Cardiac fibroblast (primary cell): ENCODE data around the gene VAV2.
A peak's percentile ranks its signal among the peaks of the same experiment; 100 is the strongest.

Experiments used
- DNase-seq, 2 donors: peaks; one replicate each; pipeline versions ENCODE4 v3.0.0 to v3.0.0-alpha.2; 2010; ENCODE audit warnings: low read depth in 2 of 2
- H3K4me3 ChIP-seq, 2 donors: replicated peaks in 1 of 2; 1 replicate in 1 of 2; 2 replicates in 1 of 2; pipeline ENCODE4 v1.5.1; 2011; ENCODE audit warnings: low read depth in 2 of 2, low read length in 2 of 2, mild to moderate bottlenecking in 2 of 2, moderate library complexity in 1 of 2
- TF ChIP-seq, protein P1 (sequence below): IDR thresholded peaks from one replicate; pipeline ENCODE4 v1.5.1; 2011; ENCODE audit warnings: low read depth, mild to moderate bottlenecking, low read length, inconsistent platforms

VAV2 gene

DNA sequence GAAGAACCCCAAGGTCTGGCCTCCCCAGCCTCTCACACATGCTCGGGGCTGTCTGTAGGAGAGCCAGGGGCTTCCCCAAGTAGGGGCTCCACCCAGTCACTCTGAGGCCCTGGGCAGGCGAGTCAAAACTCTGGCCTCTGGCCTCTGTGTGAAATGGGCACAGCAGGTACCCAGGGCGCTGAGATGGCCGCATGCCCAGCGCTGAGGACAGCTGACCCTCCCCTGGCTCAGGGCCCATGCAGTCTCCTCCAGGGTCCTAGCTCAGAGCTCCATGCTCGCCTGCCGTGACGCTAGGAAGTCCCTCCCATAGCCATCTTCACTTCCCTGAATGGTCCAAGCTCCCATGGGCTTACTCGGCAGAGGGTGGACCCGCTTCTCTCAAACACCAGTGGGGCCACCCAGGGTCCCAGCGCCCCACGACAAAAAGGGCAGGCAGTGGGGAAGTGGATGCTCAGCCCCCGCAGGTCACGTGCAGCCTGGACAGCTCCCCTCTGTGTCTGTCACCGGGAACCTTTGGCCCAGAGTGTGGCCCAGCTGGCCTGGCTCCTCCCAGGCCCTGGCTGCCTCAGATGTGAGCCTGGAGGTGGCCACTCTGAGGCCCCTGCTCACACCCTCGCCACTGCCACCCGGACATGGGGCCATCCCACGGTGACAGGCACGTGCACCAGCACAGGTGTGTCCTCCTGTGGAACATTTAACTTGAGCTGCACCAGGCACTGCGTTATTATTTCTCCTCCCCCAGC lies 12.2 kb upstream of the VAV2 start:
- TF ChIP-seq, protein P1, sequence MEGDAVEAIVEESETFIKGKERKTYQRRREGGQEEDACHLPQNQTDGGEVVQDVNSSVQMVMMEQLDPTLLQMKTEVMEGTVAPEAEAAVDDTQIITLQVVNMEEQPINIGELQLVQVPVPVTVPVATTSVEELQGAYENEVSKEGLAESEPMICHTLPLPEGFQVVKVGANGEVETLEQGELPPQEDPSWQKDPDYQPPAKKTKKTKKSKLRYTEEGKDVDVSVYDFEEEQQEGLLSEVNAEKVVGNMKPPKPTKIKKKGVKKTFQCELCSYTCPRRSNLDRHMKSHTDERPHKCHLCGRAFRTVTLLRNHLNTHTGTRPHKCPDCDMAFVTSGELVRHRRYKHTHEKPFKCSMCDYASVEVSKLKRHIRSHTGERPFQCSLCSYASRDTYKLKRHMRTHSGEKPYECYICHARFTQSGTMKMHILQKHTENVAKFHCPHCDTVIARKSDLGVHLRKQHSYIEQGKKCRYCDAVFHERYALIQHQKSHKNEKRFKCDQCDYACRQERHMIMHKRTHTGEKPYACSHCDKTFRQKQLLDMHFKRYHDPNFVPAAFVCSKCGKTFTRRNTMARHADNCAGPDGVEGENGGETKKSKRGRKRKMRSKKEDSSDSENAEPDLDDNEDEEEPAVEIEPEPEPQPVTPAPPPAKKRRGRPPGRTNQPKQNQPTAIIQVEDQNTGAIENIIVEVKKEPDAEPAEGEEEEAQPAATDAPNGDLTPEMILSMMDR = no peak
- no peak overlapping the region for H3K4me3 ChIP-seq
- DNase-seq = no peak

DNA sequence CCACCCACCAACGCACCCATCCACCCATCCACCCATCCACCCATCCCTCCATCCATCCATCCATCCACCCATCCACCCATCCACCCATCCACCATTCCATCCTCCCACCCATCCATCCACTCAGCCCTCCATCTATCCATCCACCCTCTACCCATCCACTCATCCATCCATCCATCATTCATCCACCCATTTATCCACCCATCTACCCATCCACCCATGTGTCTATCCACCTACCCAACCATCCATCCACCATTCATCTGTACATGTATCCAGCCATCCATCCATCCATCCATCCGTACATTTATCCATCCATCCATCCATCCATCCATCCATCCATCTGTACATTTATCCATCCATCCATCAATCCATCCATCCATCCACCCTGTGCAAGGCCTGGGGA lies 11.1 kb upstream of the VAV2 start:
- no peak for DNase-seq
- TF ChIP-seq, protein P1 = no peak

DNA sequence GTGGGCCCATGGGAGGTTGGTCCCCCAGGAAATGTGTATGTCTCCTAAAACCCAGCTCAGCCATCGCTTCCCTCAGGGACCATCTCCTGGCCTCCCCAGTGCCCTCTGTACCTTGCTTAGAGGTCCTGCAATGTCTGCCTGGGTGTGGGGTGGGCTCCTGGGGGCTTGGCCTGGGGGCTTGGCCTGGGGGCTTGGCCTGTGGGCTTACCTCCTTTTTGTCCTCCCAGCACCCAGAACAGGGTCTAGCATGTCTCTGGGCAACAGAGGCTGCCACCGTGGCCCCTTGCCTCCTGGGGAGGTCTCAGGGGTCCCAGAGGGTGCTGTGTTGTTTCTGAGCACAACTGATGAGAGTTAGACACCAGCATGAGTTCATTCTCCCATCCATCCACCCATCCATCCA lies 10.7 kb upstream of the VAV2 start:
- TF ChIP-seq, protein P1 = no peak
- DNase-seq = no peak
- H3K4me3 ChIP-seq = no peak overlapping the region

More for the DNA sequence above, 11.1 kb upstream of the VAV2 start:
- no peak overlapping the region for H3K4me3 ChIP-seq

DNA sequence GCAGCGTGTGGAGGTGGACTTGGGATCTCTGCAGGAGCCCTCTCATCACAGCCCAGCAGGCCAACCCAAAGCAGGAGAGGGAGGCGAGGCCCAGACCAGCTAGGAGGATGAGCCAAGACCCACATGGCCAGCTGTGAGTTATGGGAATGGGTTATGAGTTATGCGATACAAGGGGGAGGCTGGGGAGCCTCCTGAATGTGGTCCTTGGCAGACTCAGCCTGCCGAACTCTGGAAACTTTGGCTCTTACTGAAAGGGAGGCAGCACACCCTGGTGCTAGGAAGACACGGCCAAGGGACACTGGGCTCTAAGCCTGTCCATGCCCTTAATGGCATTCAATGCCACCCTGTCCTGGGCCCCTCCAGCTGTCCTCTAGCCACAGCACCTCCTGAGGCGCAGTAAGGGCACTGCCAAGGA lies 7.7 kb upstream of the VAV2 start:
- TF ChIP-seq, protein P1 = no peak
- H3K4me3 ChIP-seq = no peak overlapping the region
- peak in 1 of 2 donors; percentile 22 for DNase-seq

DNA sequence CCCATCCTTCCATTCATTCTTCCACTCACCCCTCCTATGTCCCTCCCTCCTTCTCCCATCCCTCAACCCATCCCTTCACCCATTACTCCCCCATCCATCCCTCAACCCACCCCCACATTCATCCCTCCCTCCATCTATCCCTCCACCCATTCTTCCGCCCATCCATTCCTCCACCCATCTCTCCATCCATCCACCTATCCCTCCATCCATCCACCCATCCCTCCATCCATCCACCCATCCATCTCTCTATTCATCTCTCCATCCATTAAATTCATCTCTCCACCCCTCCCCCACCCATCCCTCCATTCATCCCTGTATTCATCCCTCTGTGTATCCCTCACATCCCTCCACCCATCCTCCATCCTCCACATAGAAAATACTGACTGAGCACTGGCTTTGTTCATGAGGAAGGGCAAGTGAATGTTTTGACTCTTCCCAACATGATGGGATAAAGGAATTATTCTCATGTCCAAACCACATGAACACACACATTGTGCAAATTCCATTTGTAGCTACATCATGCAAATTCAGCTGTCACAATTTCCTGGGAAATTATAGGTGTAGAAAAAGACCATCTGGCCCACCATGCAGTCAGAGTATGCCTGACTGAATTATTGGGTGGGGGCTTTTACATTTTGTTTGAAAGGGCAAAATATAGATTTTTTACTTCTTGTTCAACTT lies 6.9 kb upstream of the VAV2 start:
- peak; percentile 22 to 36 for DNase-seq
- H3K4me3 ChIP-seq = no peak overlapping the region
- TF ChIP-seq, protein P1 = no peak

DNA sequence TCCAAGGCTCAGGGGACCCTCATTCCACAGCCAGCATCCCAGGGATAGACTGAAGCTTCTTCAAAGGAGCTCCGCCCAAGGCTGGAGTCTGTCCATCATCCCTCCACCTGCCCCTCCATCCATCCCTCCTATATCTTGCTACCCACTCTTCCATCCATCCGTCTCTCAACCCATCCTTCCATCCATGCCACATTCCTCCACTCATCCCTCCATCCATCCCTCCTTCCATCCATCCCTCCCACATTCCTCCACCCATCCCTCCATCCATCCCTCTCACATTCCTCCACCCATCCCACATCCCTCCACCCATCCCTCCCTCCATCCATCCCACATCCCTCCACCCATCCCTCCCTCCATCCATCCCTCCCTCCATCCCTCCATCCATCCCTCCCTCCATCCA lies 5.5 kb upstream of the VAV2 start:
- H3K4me3 ChIP-seq = no peak overlapping the region
- no peak for DNase-seq
- TF ChIP-seq, protein P1 = no peak
